ENCODE measurements around the gene PHF20.
"Not testable (repeated sequence)": the region's sequence is repeated elsewhere in the genome, so short reads cannot be mapped to it uniquely, and the experiment has no call there.

PHF20 gene

GRCh38 chr20:35877611-35878010 lies 105.8 kb downstream of the PHF20 start:
- TF ChIP-seq CTCF (IDR thresholded peaks at IDR 0.05; ENCODE audit: insufficient read depth, low read length) (no peak), SPI1 (IDR thresholded peaks at IDR 0.05; ENCODE audit: borderline replicate concordance, low read depth) (no peak), REST (IDR thresholded peaks at IDR 0.05; ENCODE audit: insufficient replicate concordance, low read depth) (no peak), GABPA (IDR thresholded peaks at IDR 0.05; ENCODE audit: low read depth) (no peak), POLR2AphosphoS5 (IDR thresholded peaks at IDR 0.05; ENCODE audit: low read depth) (no peak)
- no peak overlapping the region for H3K27ac ChIP-seq (replicated peaks)
- DNase-seq (ENCODE audit: low read depth in 1 of 2, low spot score in 1 of 2), result no peak
- H3K27me3 ChIP-seq (ENCODE audit: insufficient read depth, poor library complexity, severe bottlenecking), result no peaks in the 10 kb centered on the region
- no peak overlapping the region for H3K4me3 ChIP-seq (replicated peaks; ENCODE audit: insufficient read depth, low read length)

- no peak for DNase-seq (ENCODE audit: low read depth in 1 of 2, low spot score in 1 of 2)
- no peak for TF ChIP-seq REST (IDR thresholded peaks at IDR 0.05; ENCODE audit: insufficient replicate concordance, low read depth)
- no peak for TF ChIP-seq CTCF (IDR thresholded peaks at IDR 0.05; ENCODE audit: insufficient read depth, low read length)
- no peak for TF ChIP-seq SPI1 (IDR thresholded peaks at IDR 0.05; ENCODE audit: borderline replicate concordance, low read depth)
- TF ChIP-seq POLR2AphosphoS5 (IDR thresholded peaks at IDR 0.05; ENCODE audit: low read depth), result no peak
- no peak for TF ChIP-seq GABPA (IDR thresholded peaks at IDR 0.05; ENCODE audit: low read depth)
- H3K27me3 ChIP-seq (ENCODE audit: insufficient read depth, poor library complexity, severe bottlenecking), result no peaks in the 10 kb centered on the region
- H3K4me3 ChIP-seq (replicated peaks; ENCODE audit: insufficient read depth, low read length), result no peak overlapping the region
- H3K27ac ChIP-seq (replicated peaks), result no peak overlapping the region
These were observed 106.4 kb downstream of the PHF20 start for GRCh38 chr20:35878113-35878625.

GRCh38 chr20:35881676-35882075 lies 109.9 kb downstream of the PHF20 start:
- TF ChIP-seq SPI1 (IDR thresholded peaks at IDR 0.05; ENCODE audit: borderline replicate concordance, low read depth), result no peak
- no peak for TF ChIP-seq POLR2AphosphoS5 (IDR thresholded peaks at IDR 0.05; ENCODE audit: low read depth)
- no peak for TF ChIP-seq REST (IDR thresholded peaks at IDR 0.05; ENCODE audit: insufficient replicate concordance, low read depth)
- TF ChIP-seq GABPA (IDR thresholded peaks at IDR 0.05; ENCODE audit: low read depth), result no peak
- no peak for TF ChIP-seq CTCF (IDR thresholded peaks at IDR 0.05; ENCODE audit: insufficient read depth, low read length)
- no peak for DNase-seq (ENCODE audit: low read depth in 1 of 2, low spot score in 1 of 2)
- Histone ChIP-seq H3K4me3 (replicated peaks; ENCODE audit: insufficient read depth, low read length) (no peak overlapping the region), H3K27me3 (ENCODE audit: insufficient read depth, poor library complexity, severe bottlenecking) (no peaks in the 10 kb centered on the region), H3K27ac (replicated peaks) (no peak overlapping the region)

GRCh38 chr20:35882427-35883161 lies 110.8 kb downstream of the PHF20 start:
- H3K27ac ChIP-seq (replicated peaks); H3K27me3 ChIP-seq (ENCODE audit: insufficient read depth, poor library complexity, severe bottlenecking); H3K4me3 ChIP-seq (replicated peaks; ENCODE audit: insufficient read depth, low read length); DNase-seq (ENCODE audit: low read depth in 1 of 2, low spot score in 1 of 2): not testable (repeated sequence)

Measured in HL-60 (cell line).